ENCODE data around the gene RAB34.

The RAB34 gene

DNA sequence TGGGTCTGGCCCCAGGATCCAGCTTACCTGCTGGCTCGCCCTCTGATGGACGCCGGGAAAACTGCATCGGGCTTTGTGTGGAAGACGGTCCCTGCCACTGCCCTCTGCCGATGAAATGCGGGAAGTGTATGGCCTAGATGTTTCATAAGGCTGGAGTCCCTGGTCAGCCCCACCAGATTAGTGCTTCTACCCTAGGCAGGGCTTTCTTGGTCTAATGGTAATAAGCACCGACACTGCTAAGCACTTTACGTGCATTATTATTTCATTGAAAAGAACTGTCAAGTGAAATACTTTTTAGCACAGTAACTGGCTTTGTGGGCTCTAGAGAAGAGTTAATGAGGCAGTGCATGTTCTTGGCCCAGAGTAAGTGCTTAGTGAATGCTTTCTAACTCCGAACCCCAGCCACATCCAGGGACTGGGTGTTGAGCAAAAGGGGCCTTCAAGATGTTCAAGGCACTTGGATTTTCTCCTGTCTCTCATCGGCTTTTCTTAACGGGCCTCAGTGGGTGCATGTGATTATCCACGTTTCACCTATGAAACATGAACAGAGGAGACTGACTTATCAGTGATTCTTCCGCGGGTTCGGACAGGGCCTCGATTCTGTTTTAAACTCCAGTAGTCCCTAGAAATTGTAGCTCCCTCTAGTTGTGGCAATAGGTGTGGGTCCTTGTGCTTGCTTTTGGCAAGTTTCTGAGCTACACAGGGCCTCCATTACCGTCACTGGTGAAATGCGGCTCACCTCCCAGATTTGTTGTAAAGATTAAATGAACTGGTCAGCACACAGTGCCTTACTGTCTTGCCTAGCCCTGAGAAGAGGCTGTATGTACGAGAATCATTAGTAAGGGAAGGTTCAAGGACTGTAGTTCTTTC, 32.7 kb upstream of the RAB34 start:
- in situ Hi-C loops (cut with MboI; ENCODE audit: low pct_unique_long_range_greater_than_20kb, low sequenced_read_pairs, unreplicated experiment): no loop called here
- TF ChIP-seq, protein P1, sequence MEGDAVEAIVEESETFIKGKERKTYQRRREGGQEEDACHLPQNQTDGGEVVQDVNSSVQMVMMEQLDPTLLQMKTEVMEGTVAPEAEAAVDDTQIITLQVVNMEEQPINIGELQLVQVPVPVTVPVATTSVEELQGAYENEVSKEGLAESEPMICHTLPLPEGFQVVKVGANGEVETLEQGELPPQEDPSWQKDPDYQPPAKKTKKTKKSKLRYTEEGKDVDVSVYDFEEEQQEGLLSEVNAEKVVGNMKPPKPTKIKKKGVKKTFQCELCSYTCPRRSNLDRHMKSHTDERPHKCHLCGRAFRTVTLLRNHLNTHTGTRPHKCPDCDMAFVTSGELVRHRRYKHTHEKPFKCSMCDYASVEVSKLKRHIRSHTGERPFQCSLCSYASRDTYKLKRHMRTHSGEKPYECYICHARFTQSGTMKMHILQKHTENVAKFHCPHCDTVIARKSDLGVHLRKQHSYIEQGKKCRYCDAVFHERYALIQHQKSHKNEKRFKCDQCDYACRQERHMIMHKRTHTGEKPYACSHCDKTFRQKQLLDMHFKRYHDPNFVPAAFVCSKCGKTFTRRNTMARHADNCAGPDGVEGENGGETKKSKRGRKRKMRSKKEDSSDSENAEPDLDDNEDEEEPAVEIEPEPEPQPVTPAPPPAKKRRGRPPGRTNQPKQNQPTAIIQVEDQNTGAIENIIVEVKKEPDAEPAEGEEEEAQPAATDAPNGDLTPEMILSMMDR (IDR thresholded peaks at IDR 0.05; ENCODE audit: extremely low read depth, insufficient read depth, missing control alignments): peak; percentile 98
- peak; percentile 82 for DNase-seq (ENCODE audit: low spot score)

- in situ Hi-C loops (cut with MboI; ENCODE audit: low pct_unique_long_range_greater_than_20kb, low sequenced_read_pairs, unreplicated experiment): no loop called here
- TF ChIP-seq, protein P1 (IDR thresholded peaks at IDR 0.05; ENCODE audit: extremely low read depth, insufficient read depth, missing control alignments): no peak
- no peak for DNase-seq (ENCODE audit: low spot score)
Measured at GRCh38 chr17:28749516-28750177, 32.0 kb upstream of the RAB34 start.

- in situ Hi-C loops (cut with MboI; ENCODE audit: low pct_unique_long_range_greater_than_20kb, low sequenced_read_pairs, unreplicated experiment): no loop called here
- no peak for DNase-seq (ENCODE audit: low spot score)
- TF ChIP-seq, protein P1 (IDR thresholded peaks at IDR 0.05; ENCODE audit: extremely low read depth, insufficient read depth, missing control alignments): no peak
Measured at GRCh38 chr17:28748852-28749515, 31.3 kb upstream of the RAB34 start.

- no peak for DNase-seq (ENCODE audit: low spot score)
- in situ Hi-C loops (cut with MboI; ENCODE audit: low pct_unique_long_range_greater_than_20kb, low sequenced_read_pairs, unreplicated experiment): no loop called here
Measured at GRCh38 chr17:28747801-28748750, 30.4 kb upstream of the RAB34 start.

DNA sequence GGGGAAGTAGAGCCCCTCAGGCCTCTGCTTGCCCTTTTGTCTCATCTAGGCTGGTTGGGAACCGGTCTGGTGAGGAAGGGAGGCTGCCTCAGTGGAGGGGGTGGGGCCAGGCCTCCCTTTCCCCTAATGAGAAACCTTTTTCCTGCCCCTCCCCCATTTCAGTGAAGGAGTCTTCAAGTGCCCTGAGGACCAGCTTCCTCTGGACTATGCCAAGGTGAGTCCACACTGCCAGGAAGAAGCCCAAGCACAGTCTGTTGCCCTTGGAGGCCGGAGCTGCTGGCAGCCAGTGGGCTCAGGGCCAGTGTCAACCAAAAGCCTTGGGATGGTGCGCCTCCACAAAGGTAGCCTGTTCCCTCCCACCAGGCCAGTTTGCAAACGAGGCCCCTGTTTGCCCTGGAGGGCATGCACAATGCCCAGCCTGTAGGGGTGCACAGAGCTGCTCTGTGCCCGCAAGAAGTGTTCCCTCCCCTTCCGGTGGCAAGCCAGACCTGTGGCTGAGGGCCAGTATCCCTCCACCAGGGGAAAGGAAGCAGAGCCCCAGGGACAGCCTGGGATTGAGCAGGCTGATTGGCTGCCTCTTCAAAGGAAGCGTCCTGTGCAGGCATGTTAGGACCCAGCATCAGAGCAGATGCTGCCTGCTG, 29.5 kb upstream of the RAB34 start:
- in situ Hi-C loops (cut with MboI; ENCODE audit: low pct_unique_long_range_greater_than_20kb, low sequenced_read_pairs, unreplicated experiment): no loop called here
- DNase-seq (ENCODE audit: low spot score): no peak
- TF ChIP-seq, protein P1 (IDR thresholded peaks at IDR 0.05; ENCODE audit: extremely low read depth, insufficient read depth, missing control alignments): no peak

More at GRCh38 chr17:28747801-28748750, 30.4 kb upstream of the RAB34 start:
- TF ChIP-seq, protein P1 (IDR thresholded peaks at IDR 0.05; ENCODE audit: extremely low read depth, insufficient read depth, missing control alignments): no peak

All from GM13977 (cell line).